Measurements from ENCODE around the gene PLAC1.

The PLAC1 gene

DNA sequence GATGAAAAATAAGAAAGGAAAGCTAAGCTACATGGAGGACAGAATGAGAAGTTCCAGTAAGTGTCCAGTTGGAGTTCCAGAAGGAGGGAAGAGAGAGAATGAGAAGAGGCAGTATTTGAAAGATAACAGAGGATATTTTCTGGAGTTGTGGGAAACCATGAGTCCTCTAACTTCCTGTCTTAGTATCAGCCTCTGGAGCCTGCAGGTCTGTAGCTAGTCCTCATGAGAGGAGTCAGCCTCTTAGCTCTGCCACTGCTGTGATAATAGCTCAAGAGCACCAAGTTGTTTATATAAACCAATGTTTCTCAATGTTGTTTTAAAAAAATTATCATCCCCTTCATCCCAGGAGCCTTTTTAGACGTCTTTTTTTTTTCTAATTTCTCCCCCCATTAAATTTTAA is 2.4 kb upstream of the PLAC1 start:
- no peak overlapping the region for H3K4me3 ChIP-seq (ENCODE audit: low read depth, low read length)
- DNase-seq (ENCODE audit: low read depth) = no peak
- TF ChIP-seq, protein P1, sequence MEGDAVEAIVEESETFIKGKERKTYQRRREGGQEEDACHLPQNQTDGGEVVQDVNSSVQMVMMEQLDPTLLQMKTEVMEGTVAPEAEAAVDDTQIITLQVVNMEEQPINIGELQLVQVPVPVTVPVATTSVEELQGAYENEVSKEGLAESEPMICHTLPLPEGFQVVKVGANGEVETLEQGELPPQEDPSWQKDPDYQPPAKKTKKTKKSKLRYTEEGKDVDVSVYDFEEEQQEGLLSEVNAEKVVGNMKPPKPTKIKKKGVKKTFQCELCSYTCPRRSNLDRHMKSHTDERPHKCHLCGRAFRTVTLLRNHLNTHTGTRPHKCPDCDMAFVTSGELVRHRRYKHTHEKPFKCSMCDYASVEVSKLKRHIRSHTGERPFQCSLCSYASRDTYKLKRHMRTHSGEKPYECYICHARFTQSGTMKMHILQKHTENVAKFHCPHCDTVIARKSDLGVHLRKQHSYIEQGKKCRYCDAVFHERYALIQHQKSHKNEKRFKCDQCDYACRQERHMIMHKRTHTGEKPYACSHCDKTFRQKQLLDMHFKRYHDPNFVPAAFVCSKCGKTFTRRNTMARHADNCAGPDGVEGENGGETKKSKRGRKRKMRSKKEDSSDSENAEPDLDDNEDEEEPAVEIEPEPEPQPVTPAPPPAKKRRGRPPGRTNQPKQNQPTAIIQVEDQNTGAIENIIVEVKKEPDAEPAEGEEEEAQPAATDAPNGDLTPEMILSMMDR (IDR thresholded peaks at IDR 0.05; ENCODE audit: control insufficient read depth, extremely low read depth, insufficient read depth) = no peak

DNA sequence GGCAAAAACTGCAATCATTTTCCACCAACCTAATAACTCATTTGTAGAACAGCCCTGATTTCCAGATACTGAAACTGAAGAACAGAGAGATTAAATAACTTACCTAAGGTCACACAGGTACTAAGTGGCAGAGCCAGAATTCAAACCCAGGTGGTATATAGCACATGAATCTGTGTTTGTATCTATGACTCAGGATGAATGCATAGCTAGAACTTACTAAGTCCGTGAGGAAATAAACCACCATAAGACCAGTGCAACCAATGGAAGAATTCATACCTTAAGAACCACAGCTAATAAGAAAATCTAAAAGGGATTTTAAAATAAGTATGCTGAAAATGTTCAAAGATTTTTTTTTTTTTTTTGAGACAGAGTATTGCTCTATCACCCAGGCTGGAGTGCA is 1.5 kb upstream of the PLAC1 start:
- H3K4me3 ChIP-seq (ENCODE audit: low read depth, low read length) = no peak overlapping the region
- TF ChIP-seq, protein P1 (IDR thresholded peaks at IDR 0.05; ENCODE audit: control insufficient read depth, extremely low read depth, insufficient read depth) = no peak
- DNase-seq (ENCODE audit: low read depth) = no peak

DNA sequence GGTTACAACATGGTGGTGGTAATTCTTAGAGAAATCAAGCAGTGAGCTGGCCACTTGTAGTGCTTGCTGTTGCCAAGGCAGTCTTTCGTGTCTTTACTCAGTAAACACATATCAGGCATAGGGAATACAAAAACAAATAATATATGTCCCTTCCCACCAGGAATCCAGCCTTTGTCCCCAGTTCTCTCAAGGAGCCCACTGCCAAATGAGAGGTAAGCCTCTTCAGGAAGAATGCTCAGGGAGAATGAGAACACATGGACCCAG is 421 bp upstream of the PLAC1 start:
- no peak overlapping the region for H3K4me3 ChIP-seq (ENCODE audit: low read depth, low read length)
- DNase-seq (ENCODE audit: low read depth) = peak; percentile 14
- TF ChIP-seq, protein P1 (IDR thresholded peaks at IDR 0.05; ENCODE audit: control insufficient read depth, extremely low read depth, insufficient read depth) = no peak

DNA sequence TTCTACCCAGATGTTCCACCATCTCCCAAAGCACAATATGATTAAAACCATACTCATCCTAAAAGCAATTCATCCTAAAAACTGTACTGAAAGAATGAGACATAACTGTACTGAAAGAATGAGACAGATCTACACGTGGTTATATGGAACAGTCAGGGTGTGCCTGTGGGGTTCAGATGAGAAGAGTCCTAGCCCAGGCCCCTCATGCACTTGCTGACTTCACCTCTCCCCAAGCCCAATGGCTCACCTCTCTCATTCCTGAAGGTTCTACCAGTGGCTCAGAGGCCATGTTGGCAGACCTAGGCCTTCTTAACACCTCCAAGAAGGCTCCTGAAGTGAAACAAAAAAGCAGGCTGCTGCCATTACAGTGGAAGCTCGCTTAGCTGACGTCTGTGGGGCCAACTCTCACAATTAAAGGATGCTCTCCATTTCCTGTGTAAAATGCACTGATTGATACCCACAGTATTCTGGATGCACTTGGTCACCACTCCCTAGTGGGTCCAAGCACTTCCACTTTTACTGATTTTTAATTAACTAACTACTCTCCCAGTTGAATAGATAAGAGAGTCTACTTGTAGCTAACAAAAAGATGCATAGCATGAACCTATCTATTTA is 3.8 kb downstream of the PLAC1 start:
- TF ChIP-seq, protein P1 (IDR thresholded peaks at IDR 0.05; ENCODE audit: control insufficient read depth, extremely low read depth, insufficient read depth) = no peak
- DNase-seq (ENCODE audit: low read depth) = no peak

DNA sequence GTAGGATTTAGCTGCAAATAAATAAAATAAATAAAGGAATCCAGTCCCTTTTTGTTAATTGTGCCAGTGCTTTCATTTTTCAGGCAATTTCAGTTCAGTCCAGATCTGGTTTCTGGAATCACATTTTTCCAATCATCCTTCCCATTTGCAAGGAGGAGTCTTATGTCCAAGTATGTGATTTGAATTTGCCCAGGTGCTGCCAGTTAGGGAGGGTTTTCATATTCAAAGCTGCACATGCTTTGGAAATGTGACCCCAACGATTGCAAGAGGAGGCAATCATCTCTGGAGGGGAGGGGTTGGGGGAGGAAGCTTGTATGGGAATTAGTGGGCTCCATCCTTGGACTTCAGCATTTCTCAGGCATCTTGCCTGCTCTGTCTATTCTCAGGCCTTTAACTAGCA is 4.4 kb downstream of the PLAC1 start:
- H3K4me3 ChIP-seq (ENCODE audit: low read depth, low read length) = no peak overlapping the region
- DNase-seq (ENCODE audit: low read depth) = no peak
- TF ChIP-seq, protein P1 (IDR thresholded peaks at IDR 0.05; ENCODE audit: control insufficient read depth, extremely low read depth, insufficient read depth) = no peak

More for the DNA sequence above, 3.8 kb downstream of the PLAC1 start:
- H3K4me3 ChIP-seq (ENCODE audit: low read depth, low read length) = no peak overlapping the region

DNA sequence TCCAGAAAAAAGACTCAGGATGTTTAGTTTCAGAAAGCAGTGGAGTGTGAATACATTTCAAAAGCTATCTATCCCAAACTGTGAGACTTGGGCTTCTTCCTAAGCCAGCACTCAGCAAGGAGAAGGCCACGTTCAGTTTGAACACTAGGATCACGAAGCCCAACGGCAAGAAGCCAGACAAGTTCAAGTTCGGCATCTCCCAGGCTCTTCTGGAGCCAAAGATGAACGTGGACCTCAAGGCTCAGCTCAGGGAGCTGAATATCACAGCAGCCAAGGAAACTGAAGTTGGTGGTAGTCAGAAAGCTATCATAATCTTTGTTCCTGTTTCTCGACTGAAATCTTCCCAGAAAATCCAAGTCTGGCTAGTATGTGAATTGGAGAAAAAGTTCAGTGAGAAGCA is 7.6 kb downstream of the PLAC1 start:
- TF ChIP-seq, protein P1 (IDR thresholded peaks at IDR 0.05; ENCODE audit: control insufficient read depth, extremely low read depth, insufficient read depth) = no peak
- H3K4me3 ChIP-seq (ENCODE audit: low read depth, low read length) = no peak overlapping the region
- no peak for DNase-seq (ENCODE audit: low read depth)

DNA sequence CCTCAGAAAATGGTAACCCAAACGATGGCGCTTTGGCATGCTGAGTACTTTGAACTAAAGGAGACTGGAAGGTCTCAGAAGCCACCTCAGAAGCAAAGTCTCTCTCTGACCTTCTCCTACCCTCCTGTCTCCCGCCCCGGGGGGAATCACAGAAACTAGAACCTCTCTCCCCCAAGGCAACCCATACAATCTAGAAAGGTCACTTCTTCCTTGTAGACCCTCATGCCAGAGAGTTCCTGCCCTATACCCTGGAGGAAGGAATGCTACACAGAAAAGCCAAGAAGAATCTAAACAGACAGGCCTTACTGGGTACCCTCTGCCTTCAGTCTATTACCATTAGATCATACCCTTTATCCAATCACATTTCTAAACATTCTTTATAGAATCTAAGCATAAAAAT is 8.5 kb downstream of the PLAC1 start:
- no peak for DNase-seq (ENCODE audit: low read depth)
- no peak overlapping the region for H3K4me3 ChIP-seq (ENCODE audit: low read depth, low read length)
- TF ChIP-seq, protein P1 (IDR thresholded peaks at IDR 0.05; ENCODE audit: control insufficient read depth, extremely low read depth, insufficient read depth) = no peak

Data from LNCaP clone FGC (cell line).